Lower leg skin (tissue), 3 donors: ENCODE measurements around the gene TNFRSF19.

Experiments
- CTCF ChIP-seq, 3 donors: fragments of 450-650 bp; IDR thresholded peaks; one replicate each; pipeline ENCODE4 v1.5.1; 2016; ENCODE audit warnings: antibody characterized with exemption in 3 of 3, mild to moderate bottlenecking in 3 of 3, moderate library complexity in 2 of 3
- POLR2A ChIP-seq, 2 donors: fragments of 450-650 bp; IDR thresholded peaks; one replicate each; pipeline ENCODE4 v1.6.1; 2016 to 2017; ENCODE audit warnings: antibody characterized with exemption in 2 of 2, mild to moderate bottlenecking in 1 of 2, moderate library complexity in 1 of 2

DNA sequence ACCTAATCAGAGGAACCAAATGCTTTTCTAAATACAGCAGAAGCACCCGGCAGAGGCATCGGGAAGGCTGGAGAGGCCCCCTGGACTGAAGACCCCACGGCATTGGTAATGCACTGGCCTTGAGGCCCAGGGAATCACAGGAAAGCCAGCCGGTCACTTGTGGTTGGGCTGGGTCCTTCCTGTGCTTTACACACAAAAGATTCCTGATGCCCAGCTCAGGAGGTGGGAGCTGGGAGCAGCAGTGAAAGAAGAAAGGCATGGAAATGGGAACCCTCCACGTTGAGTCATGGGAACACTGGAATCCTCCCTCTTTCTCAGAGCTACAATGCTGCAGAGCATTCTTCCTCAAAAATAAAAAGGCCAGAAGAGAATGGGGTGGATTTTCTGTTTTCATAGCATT, 126.4 kb downstream of the TNFRSF19 start:
- TF ChIP-seq POLR2A (IDR thresholded peaks at IDR 0.05) (no peak), CTCF (IDR thresholded peaks at IDR 0.05) (no peak)
